Neural progenitor cell (in vitro differentiated cells): ENCODE data around the gene CHRNA1.

ENCODE experiments used
- EZH2 ChIP-seq: fragments of 200-600 bp; sonication (generic); IDR thresholded peaks from 2 replicates; pipeline ENCODE4 v1.6.1; 2017; ENCODE audit warnings: antibody characterized with exemption, mild to moderate bottlenecking, moderate library complexity
- EZH2phosphoT487 ChIP-seq: fragments of 200-600 bp; sonication (generic); IDR thresholded peaks from 2 replicates; pipeline ENCODE4 v1.6.1; 2017; ENCODE audit warnings: antibody characterized with exemption
- TF ChIP-seq, protein P1 (sequence below): fragments of 200-600 bp; sonication (generic); IDR thresholded peaks from 2 replicates; pipeline ENCODE4 v1.5.1; 2017; ENCODE audit warnings: antibody characterized with exemption, mild to moderate bottlenecking

DNA sequence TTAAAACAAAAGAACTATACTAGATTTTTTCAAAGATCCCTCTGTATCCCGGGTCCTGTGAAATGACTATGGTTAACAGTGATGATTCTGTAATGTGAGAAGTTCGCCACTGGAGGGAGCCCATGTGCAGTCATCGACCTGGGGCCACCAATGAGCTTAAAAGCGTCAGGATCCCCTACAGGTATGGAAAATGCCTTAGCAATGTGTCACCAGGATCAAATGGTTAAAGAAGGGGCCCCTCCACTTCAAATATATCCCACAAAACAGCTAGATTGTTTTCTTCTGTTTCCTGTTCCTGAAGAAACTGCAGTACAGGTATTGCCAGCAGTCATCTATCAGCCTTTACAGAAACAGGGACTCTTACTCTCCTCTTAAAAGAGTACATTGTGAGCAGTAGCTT, 15.3 kb downstream of the CHRNA1 start:
- TF ChIP-seq, protein P1, sequence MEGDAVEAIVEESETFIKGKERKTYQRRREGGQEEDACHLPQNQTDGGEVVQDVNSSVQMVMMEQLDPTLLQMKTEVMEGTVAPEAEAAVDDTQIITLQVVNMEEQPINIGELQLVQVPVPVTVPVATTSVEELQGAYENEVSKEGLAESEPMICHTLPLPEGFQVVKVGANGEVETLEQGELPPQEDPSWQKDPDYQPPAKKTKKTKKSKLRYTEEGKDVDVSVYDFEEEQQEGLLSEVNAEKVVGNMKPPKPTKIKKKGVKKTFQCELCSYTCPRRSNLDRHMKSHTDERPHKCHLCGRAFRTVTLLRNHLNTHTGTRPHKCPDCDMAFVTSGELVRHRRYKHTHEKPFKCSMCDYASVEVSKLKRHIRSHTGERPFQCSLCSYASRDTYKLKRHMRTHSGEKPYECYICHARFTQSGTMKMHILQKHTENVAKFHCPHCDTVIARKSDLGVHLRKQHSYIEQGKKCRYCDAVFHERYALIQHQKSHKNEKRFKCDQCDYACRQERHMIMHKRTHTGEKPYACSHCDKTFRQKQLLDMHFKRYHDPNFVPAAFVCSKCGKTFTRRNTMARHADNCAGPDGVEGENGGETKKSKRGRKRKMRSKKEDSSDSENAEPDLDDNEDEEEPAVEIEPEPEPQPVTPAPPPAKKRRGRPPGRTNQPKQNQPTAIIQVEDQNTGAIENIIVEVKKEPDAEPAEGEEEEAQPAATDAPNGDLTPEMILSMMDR = peak; percentile 85
- TF ChIP-seq EZH2 (no peak), EZH2phosphoT487 (no peak)
